ENCODE data around the gene FUT8. TPM values are rescaled to one million over a fixed set of nuclear protein-coding genes. Genes with fewer than 3 reads are reported as not detected.

The FUT8 gene
- total and polyA plus RNA-seq, 4 donors = 1.1 to 14.1 (median 4.0) TPM

DNA sequence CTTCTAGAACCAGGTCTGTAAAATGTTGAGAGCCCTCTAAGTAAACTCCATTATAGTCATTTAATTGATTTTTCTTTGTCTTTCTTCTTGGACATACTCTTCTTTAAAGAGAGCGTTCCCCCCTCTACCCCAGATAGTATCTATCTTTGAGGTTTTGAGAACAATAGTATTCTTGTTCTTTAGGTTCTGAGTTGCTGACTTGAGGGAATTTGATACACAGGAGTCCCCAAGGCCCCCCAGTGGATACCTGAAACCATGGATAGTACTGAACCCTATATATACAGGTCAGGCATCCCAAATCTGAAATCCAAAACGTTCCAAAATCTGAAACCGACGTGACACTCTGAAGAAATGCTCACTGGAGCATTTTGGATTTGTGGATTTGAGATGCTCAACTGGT lies 65.5 kb downstream of the FUT8 start:
- Histone ChIP-seq H3K4me3 (ENCODE audit: low read depth in 1 of 3, low read length in 3 of 3) (no peak overlapping the region), H3K27ac (ENCODE audit: low read depth in 1 of 2, low read length in 2 of 2) (no peak overlapping the region), H3K9ac (ENCODE audit: low read depth in 1 of 2, low read length in 2 of 2) (no peak overlapping the region), H3K27me3 (ENCODE audit: control insufficient read depth in 4 of 4, insufficient read depth in 4 of 4, low read length in 3 of 4) (no peaks in the 10 kb centered on the region), H3K4me1 (ENCODE audit: control insufficient read depth in 4 of 4, insufficient read depth in 4 of 4, low read length in 3 of 4) (no peaks in the 10 kb centered on the region), H3K9me3 (ENCODE audit: control insufficient read depth in 4 of 4, low read length in 3 of 4) (no peaks in the 10 kb centered on the region), H3K36me3 (ENCODE audit: control insufficient read depth in 4 of 4, insufficient read depth in 3 of 4, low read depth in 1 of 4, low read length in 3 of 4) (no peaks in the 10 kb centered on the region)
- no peak for TF ChIP-seq RAD21 (IDR thresholded peaks at IDR 0.05)
- no peak for TF ChIP-seq CTCF (IDR thresholded peaks at IDR 0.05; ENCODE audit: low read depth, low read length, missing input control)
- TF ChIP-seq REST (IDR thresholded peaks at IDR 0.05) = no peak
- 88% methylated on average over 4 of the region's 4 CpGs for WGBS
- DNase-seq (ENCODE audit: low spot score) = no peak

- no peak overlapping the region for H3K9ac ChIP-seq (ENCODE audit: low read depth in 1 of 2, low read length in 2 of 2)
- TF ChIP-seq FOXA2 (IDR thresholded peaks at IDR 0.05) (no peak), NR2F2 (IDR thresholded peaks at IDR 0.05) (no peak), REST (IDR thresholded peaks at IDR 0.05) (no peak), SP1 (IDR thresholded peaks at IDR 0.05) (no peak), EGR1 (IDR thresholded peaks at IDR 0.05; ENCODE audit: low read depth in 2 of 2) (no peak), CTCF (IDR thresholded peaks at IDR 0.05; ENCODE audit: low read depth, low read length, missing input control) (no peak), TAF1 (conservative IDR thresholded peaks at IDR 0.05) (no peak), FOXA1 (IDR thresholded peaks at IDR 0.05) (no peak), GABPA (IDR thresholded peaks at IDR 0.05 in 1 of 2, conservative IDR thresholded peaks at IDR 0.05 in 1 of 2) (no peak), RAD21 (IDR thresholded peaks at IDR 0.05) (no peak), HNF4A (conservative IDR thresholded peaks at IDR 0.05) (no peak), HNF4G (IDR thresholded peaks at IDR 0.05) (no peak), RXRA (IDR thresholded peaks at IDR 0.05) (no peak), JUND (IDR thresholded peaks at IDR 0.05) (no peak), MAX (IDR thresholded peaks at IDR 0.05) (no peak), YY1 (IDR thresholded peaks at IDR 0.05) (no peak), ATF3 (IDR thresholded peaks at IDR 0.05) (no peak)
- TF ChIP-seq, protein P1, sequence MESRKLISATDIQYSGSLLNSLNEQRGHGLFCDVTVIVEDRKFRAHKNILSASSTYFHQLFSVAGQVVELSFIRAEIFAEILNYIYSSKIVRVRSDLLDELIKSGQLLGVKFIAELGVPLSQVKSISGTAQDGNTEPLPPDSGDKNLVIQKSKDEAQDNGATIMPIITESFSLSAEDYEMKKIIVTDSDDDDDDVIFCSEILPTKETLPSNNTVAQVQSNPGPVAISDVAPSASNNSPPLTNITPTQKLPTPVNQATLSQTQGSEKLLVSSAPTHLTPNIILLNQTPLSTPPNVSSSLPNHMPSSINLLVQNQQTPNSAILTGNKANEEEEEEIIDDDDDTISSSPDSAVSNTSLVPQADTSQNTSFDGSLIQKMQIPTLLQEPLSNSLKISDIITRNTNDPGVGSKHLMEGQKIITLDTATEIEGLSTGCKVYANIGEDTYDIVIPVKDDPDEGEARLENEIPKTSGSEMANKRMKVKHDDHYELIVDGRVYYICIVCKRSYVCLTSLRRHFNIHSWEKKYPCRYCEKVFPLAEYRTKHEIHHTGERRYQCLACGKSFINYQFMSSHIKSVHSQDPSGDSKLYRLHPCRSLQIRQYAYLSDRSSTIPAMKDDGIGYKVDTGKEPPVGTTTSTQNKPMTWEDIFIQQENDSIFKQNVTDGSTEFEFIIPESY (IDR thresholded peaks at IDR 0.05) = no peak
- H3K27ac ChIP-seq (ENCODE audit: low read depth in 1 of 2, low read length in 2 of 2) = no peak overlapping the region
- WGBS = 70% methylated on average over 1 of the region's 1 CpG
- no peak for DNase-seq (ENCODE audit: low spot score)
- H3K4me1 ChIP-seq (ENCODE audit: control insufficient read depth in 4 of 4, insufficient read depth in 4 of 4, low read length in 3 of 4) = no peaks in the 10 kb centered on the region
- H3K27me3 ChIP-seq (ENCODE audit: control insufficient read depth in 4 of 4, insufficient read depth in 4 of 4, low read length in 3 of 4) = no peaks in the 10 kb centered on the region
- no peak overlapping the region for H3K4me3 ChIP-seq (ENCODE audit: low read depth in 1 of 3, low read length in 3 of 3)
- no peaks in the 10 kb centered on the region for H3K36me3 ChIP-seq (ENCODE audit: control insufficient read depth in 4 of 4, insufficient read depth in 3 of 4, low read depth in 1 of 4, low read length in 3 of 4)
- H3K9me3 ChIP-seq (ENCODE audit: control insufficient read depth in 4 of 4, low read length in 3 of 4) = no peaks in the 10 kb centered on the region
These were observed 66.1 kb downstream of the FUT8 start for GRCh38 chr14:65478596-65478995.

All from liver (tissue), 9 donors.